ENCODE data around the gene MMEL1. TPM values are rescaled to one million over a fixed set of nuclear protein-coding genes. Genes with fewer than 3 reads are reported as not detected.
"Not testable (repeated sequence)": the region's sequence is repeated elsewhere in the genome, so short reads cannot be mapped to it uniquely, and the experiment has no call there.

MMEL1 gene
- total RNA-seq, 1 donor from 2014 or later = 2.0 TPM

DNA sequence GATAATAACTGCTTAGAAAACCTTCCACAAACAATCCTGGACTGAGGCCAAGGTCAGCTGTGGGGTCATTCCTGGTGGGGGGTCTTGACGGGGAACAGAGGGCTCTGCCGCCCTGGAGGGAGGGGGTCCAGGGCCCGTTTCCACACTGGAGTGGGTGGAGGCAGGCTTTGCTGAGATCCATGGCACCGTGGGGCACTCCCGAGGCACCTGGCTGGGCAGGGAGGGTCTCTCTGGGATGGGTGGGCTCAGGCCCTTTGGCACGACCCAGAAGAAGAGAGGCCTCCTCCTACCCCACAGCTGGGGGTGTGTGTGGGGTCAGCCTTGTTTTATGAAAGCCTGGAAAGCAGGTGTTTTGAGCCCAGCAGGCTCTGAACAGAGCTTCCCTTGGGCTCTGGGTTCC is 5.1 kb downstream of the MMEL1 start:
- no peak for DNase-seq

DNA sequence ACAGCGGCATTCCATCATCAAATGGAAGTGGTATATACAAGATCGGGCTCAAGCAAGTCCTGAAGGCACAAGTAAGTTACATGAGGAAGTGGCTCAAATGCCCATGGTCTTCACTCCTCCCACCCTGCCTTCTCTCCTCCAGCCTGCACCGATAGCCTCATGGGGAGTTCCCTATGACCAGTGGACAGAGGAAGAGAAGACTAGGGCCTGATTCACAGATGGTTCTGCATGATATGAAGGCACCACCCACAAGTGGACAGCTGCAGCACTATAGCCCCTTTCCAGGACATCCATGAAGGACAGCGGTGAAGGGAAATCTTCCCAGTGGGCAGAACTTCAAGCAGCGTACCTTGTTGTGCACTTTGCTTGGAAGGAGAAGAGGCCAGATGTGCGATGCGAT is 7.1 kb downstream of the MMEL1 start:
- not testable (repeated sequence) for DNase-seq

DNA sequence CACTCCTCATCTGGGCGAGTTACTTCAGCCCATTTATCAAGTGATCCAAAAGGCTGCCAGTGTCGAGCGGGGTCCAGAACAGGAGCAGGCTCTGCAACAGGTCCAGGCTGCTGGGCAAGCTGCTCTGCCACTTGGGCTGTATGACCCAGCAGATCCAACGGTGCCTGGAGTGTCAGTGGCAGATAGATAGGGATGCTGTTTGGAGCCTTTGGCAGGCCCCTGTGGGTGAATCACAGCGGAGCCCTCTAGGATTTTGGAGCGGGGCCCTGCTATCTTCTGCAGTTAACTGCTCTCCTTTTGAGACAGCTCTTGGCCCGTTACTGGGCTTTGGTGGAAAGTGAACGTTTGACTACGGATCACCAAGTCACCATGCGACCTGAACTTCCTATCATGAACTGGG is 7.5 kb downstream of the MMEL1 start:
- no peak for DNase-seq

DNA sequence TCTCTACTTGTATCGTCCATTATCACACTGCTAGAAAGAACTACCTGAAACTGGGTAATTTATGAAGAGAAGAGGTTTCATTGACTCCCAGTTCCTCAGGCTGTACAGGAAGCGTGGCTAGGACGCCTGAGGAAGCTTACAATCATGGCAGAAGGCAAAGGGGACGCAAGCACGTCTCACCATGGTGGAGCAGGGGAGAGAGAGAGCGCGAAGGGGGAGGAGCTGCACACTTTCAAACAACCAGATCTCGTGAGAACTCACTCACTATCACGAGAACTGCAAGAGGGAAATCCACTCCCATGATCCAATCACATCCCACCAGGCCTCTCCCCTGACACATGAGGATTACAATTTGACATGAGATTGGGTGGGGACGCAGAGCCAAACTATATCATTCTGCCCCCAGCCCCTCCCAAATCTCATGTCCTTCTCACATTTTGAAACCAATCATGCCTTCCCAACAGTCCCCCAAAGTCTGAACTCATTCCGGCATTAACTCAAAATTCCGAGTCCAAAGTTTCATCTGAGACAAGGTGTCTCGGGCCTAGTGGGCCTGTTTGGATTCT is 8.0 kb downstream of the MMEL1 start:
- no peak for DNase-seq

DNA sequence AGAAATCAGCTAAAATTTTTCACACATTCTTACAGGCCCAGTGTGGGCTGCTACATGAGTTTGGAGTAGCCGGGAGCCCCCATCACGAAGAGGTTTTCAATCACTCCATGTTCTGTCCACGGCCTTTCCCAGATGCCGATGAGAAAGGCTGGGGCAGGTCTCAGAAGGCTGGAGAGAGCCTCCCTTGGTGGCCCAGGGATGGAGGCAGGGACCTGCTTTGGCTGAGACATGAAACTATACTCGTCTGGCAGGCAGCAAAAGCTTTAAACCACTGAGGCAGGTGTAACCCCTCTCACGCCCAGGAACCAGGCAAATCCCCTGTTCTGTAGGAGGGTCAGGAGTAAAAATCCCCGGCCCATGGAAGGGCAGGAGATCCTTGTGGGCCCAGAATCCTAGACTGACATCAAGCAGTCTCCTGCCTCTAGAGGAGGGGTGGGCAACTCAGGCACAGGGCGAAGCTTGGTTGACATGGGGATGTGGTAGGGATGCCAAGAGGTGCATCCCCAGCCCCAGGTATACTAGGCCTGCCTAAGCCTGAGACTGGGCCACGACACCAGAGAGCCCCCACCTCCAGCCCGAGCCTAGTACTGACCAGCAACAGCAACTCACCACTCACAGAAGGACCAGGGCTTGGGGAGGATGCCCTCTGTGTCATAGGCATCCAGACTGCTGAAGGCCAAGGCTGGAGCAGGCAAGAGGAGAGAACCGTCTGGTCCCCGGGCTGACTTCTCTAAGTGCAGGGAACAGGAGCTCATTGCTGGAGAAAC is 9.1 kb downstream of the MMEL1 start:
- no peak for DNase-seq

DNA sequence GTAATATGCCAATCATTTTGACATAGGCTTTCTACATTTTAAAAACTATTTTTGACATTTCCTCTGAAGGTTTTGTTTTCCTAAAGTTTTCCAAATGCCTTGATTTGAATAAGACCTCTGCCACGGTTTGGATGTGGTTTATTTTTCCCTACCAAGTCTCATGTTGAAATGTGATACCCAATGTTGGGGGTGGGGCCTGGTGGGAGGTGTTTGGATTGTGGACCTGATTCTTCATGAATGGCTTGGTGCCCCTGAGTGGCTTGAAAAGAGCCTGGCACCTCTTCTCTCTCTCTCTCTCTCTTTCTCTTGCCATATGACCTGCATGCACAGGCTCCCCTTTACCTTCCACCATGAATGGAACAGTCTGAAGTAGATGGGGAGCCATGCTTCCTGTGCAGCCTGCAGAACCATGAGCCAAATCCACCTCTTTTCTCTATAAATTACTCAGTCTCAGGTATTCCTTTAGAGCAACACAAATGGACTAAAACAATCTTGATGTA is 14.8 kb downstream of the MMEL1 start:
- DNase-seq = no peak

DNA sequence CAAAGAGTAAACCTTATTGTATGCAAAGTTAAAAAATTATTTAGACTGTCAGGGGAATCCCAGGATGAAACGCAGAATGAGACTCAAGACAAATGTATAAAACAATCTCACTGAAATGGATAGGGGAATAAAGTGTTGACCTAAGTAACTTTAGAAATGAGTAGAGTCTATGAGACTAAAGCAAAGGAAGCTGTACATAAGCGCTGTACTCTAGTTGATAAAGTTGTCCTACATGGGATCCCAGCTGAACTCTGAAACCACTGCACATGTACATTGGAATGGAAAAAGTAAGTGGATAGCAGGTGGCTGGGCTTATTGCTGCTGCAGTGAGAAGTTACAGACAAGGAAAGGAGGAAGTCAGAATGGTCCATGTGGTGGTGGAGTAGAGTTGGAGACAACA is 18.7 kb downstream of the MMEL1 start:
- DNase-seq = no peak

DNA sequence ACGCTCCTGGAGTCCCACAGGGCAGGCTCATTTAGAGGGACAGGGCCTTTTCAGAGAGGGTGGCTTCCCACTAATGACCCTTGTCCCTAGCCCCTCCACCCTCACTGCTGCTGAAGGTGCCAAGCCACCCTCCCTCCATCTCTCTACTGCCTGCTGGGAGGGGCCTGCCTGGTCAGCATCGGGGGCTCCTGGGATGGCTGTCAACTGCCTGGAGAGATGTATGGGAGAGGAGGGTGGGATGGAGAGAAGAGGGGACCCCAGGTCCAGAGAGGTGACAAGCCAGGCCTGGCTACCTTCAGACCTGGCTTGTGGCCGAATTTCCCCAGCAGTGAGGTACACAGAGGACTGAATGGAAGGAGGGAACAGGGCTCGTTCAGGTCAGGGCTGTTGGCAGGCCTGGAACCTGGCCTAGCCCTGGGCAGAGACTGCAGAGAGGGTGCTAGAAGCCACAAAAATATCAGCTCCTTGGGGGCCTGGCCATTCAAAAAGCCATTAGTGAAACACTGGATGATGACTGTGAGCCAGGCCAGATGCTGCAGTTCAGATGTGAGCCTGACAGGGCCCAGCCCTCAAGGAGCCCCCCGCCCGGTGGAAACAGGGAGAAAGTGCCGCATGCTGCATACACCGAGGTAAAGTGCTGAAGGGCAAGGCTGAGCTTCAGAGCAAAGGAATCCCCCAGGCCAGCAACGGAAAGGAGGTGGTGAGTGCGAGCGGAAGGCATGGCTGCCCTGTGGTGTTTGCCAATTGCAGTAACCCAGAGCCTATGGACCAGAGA is 20.0 kb downstream of the MMEL1 start:
- DNase-seq = no peak

DNA sequence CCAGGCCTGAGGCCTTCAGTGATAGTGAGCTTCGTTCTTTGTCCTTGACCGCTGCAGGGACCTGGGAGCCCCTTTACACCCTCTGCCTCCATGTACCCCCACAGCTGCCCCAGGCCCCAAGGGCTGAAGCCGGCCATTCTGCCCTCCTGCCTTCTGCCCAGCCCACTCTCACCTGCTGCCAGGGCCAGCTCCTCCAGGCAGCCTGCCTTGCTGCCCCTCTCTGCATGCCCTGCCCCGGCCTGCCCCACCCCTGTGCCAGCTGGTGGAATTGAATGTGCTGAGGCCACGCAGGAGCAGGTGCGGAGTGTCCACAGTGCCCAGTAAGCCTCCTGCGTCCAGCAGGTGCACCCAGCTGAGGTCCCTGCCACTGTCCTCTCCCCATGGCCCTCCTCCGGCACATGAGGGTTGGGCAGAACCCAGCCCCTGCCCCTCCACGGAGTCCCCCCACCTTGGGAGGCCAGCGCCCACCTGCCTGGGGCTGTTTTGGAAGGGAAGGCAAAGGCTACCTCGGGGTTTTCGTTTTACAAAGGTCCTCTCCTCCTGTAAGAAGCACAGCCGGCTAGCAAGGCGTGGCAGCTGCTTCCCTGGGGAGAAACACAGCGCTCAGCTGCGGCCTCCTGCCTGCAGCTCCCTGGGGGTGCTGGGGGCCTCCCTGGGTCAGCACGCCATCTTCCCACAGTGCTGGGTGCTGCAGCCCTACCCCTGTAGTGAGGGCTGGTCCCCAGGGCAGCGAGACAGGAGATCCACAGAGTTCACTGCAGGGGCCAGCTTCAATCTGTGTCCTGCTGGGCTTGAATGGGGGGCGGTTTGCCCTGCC is 21.0 kb downstream of the MMEL1 start:
- DNase-seq = no peak

DNA sequence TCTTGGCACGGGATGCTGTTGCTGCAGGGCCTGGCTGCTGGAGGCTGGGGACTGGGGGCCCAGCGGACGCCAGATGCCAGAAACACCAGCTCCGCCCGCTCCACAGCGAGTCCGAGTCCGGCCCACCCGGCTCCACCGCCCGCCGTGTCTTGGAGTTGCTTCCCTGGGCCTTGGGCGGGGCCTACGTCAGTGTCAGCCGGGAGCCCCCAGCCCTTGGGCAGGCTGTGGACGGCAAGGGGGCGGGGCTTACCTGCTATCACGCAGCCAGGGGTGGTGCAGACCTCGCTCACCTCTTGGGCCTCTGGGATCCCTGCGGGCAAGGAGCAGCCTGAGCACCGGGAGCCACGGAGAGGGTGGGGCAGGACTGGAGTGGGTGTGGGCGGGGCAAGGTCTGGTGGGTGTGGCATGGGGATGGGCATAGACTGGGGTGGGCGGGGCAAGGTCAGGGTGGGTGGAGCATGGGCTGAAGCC is 21.8 kb downstream of the MMEL1 start:
- DNase-seq = peak; percentile 13

DNA sequence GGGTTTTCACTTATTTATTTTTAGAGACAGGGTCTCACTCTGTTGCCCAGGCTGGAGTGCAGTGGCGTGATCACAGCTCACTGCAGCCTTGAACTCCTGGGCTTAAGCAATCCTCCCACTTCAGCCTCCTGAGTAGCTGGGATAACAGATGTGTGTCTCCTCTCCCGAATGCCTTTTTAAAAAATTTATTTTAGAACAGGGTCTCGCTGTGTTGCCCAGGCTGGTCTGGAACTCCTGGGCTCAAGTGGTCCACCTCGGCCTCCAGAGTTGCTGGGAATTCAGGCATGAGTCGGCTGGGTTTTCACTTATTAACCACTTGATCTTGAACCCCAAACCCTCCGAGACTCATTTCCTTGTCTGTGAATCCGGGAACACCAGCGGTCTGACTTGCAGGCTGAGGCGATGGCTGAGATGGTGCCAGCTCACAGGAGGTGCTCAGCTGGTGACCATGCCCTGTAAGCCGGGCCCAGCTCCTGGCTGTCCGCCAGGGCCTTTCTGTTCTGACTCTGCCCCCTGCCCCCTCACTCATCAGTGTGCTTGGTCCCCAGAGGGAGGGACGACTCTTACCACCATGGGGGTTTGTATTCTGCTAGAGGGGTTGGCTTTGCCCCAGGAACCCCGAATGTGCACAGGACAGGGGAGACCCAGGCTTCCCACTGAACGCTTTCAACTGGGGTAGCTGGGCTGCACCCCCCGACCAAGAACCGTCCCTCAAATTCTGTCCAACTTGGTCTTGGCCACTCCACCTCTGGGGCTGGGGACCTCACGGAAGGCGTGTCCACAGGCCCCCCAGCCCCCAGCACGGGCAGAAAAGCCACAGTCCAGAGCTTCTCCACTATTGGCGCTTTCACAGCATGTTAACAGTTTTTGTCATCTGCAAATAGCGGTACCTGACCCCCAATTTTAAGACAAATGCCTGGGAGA is 22.5 kb downstream of the MMEL1 start:
- DNase-seq = no peak

DNA sequence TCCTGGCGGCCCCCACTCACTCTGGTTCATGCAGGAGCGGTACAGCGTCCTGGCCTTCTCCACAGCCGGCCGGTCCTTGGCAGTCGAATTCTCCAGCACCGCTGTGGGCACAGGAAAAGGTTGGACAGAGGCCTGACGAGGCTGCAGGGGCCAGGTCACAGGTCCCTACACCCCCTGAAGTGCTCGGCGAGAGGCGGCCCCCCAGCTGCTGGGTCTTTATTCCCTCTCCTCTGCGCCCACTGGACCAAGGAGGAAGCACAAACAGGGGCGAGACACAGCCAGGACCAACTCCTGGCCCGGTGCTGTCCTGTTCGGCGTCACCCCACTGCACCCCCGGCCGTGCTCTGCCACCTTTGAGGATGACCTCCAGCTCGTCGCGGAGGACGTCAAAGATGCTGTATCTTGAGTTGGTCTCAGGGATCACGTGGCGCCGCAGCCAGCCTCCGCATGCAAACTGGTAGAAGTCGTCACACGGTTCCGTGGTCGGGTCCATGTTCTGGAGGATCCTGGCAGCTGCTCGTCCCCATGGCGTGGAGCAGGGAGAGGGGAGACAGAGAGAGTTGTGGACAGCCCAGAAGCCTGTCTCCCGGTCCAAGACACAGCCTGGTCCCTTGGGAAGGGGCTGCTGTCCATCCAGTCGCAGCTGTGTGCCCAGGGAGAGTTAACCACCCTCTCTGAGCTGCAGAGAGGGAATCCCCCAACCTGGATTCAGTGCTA is 23.3 kb downstream of the MMEL1 start:
- no peak for DNase-seq

DNA sequence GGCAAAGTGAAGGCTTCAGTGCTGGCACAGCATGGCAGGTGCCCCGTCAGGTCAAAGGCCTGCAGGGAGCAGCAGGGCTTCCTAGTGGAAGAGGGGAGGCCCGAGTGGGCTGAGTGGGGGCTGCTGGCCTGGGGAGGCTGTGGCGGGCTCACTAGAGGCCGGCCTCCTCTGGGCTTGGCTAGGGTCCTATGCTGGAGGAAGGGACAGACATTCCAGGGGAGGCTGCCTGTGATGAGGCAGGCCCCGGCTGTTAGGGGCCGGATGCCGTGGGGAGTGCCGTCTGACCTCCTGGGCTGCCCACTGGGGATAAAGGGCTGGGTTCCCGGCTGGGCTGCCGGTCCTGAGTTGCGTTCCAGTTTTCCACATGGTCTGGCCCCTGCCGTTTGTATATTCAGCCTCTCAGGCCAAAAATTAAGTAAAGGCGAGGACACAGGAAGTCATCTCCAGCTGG is 25.1 kb downstream of the MMEL1 start:
- no peak for DNase-seq

DNA sequence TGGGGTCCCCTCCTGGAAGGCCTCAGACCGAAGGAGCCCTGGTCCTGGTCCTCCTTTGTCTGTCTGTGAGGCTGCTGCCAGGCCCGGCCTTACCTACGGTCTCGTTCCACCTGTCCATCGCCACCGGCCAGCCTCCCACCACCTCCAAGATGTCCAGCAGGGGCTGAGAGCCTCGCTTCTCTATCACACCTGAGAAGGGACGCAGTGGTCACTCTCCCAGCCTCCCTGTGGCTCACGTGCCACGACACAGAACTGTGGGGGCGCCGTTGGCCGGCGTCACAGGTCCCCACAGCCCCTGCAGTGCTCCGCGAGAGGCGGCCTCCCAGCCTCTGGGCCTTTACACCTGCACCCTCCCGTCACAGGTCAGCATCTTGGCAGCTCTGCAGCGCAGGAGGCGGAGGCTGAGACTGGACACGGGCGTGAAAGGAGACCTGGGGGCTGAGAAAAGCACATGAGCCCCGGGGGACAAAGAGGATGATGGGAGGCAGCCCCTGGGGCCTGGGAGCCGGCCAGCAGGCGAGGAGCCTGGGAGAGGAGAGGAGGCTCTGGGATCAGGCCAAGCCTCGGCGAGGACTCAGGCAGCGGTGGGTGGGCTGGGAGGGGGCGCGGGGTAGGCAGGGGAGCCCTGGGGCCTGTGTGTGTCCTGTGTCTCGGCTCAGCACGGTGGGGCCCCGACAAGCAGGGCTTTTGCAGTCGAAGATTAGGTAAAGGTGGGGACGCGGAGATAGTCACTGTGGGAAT is 25.8 kb downstream of the MMEL1 start:
- DNase-seq = no peak

DNA sequence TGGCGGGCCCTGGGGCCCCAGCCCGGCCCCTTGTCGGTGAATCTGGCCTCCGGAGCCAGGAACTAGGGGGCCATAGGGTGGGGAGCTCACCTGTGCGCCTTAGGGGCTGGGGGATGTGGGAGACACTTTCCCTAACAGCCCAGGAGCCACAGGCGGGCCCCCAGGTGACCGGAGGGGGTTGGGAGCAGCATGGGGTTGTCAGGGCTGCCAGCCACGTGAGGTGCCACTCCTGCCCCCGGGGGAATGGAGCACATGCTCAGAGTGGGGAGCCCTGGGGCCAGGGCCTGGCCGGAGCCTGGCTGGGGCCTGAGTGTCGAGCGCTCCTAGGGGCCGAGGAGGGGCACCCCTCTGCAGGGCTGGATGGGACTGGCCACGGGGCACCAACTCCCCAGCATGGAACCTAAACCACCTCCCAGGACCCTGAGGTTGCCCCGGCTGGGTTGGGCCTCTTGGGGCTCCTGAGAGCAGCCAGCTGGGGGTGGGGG is 26.4 kb downstream of the MMEL1 start:
- DNase-seq = no peak

DNA sequence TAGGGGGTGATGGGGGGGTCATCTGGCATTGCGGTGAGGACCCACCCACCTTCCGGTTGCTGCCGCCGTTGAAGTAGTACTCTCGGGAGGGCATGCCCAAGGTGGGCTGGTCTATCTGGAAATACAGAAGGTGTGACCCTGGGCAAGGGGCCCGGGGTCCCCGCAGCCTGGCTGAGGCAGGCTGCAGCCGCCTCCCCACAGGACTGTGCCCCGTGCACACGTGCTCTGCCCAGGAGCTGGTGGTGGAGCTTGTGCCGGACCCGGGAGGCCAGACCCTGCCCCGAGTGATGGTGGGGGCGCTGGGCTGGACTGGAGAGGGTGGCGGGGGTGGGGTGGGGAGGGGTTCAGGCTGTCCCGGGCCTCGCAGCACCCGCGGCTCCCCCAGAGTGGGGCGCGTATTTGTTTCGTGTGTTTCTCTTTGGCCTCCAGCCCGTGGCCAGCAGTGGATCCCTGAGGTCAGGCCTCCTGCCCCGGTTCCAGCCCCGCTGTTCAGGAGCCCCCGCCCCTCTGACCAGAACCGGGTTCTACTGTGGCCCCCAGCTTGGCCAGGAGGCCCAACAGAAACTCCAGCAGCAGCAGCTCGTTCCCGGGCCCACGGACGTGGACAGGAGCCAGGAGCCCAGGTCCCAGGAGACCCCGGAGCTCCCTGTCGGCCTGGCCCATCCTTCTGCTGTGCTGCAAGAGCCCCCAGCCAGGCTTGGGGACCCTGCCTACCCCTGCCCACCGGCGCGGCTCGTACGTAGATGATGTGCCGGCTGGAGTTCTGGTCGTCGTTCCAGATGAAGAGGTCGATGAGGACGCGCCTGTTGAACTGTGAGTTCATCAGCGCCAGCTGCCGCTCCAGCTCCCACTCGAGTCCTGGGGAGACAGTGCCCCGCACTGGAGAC is 27.1 kb downstream of the MMEL1 start:
- DNase-seq = no peak

DNA sequence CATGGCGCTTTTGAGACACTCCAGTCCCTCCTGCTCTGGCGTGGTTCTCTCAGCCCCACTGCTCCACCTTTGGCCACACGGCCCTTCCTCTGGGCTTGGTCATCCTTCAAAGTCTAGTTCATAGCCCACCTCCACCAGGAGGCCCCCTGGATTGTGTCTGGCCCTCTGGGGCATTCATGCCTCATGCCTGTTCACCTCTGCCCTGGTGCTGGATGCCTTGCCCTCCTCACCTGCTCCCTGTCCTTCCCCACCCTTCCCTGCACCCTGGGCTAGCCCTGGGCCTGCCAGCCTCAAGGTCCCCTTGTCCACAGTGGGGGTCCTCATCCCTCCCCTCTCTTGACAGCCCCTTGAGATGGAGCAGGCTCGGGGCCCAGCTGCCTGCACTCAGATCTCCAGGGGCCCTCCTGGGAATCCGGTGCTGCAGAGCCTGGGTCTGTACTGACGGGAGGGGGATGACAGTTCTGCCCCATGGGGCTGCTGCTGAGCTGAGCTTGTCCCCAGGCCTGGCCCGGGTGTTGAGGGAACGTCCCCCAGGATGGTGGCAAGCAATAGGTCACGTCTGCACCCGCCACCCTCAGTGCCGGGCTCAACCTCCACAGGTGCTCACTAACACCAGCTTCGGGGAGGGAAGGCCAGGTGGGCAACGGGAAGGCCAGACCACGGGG is 27.8 kb downstream of the MMEL1 start:
- no peak for DNase-seq

DNA sequence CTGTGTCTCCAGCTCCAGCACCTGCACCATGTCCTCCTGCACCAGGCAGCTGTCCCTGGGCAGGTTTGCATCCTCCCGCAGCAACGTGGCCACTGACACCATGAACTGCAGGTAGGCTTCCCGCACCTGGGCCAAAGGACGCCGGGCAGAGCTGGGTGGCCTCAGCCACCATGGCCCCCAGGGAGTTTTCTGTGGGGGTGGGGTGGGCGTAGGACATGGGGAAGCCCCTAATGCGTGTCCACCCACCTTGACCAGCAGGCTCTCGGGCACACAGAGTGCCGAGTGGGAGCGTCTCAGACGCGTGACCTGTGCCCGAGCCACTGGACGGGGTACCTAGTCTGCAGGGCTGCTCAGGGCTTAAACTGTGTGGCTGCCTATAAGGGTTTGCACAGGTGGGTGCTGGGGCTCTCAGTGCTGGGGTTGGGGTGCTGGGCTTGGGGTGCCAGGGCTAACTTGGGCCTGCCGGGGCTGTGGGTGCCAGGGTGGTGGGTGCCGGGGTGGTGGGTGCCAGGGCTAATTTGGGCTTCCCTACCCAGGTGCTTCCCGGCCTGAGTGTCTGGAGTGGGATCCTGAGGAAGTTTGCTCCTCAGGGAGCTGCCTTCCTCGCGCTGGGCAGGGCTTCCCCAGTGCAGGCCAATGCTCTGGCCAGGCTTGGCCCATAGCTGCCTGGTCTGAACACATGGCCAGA is 28.5 kb downstream of the MMEL1 start:
- no peak for DNase-seq

All from dermis blood vessel endothelial cell (primary cell).